TTC549 (cell line): Measurements from ENCODE around the gene TPRG1L.

Experiments used
- FAIRE-seq: peaks from 2 replicates; lab custom pipeline; 2012; peaks lifted over from hg19 to GRCh38; lab: Jason Lieb, UNC

TPRG1L gene

GRCh38 chr1:3630161-3630611 is 5.4 kb downstream of the TPRG1L start:
- FAIRE-seq, result no peak

- no peak for FAIRE-seq
Measured at GRCh38 chr1:3630914-3631313, 6.1 kb downstream of the TPRG1L start.

GRCh38 chr1:3631320-3632260 is 6.8 kb downstream of the TPRG1L start:
- no peak for FAIRE-seq

- no peak for FAIRE-seq
Measured at GRCh38 chr1:3632298-3632697, 7.5 kb downstream of the TPRG1L start.

- FAIRE-seq, result no peak
Measured at GRCh38 chr1:3632716-3633343, 8.0 kb downstream of the TPRG1L start.

- no peak for FAIRE-seq
Measured at GRCh38 chr1:3633344-3634058, 8.7 kb downstream of the TPRG1L start.

GRCh38 chr1:3634059-3634800 is 9.4 kb downstream of the TPRG1L start:
- no peak for FAIRE-seq

- FAIRE-seq, result no peak
Measured at GRCh38 chr1:3636080-3636479, 11.3 kb downstream of the TPRG1L start.

GRCh38 chr1:3636531-3636930 is 11.7 kb downstream of the TPRG1L start:
- no peak for FAIRE-seq

- FAIRE-seq, result no peak
Measured at GRCh38 chr1:3638027-3638426, 13.2 kb downstream of the TPRG1L start.

GRCh38 chr1:3638676-3639075 is 13.9 kb downstream of the TPRG1L start:
- no peak for FAIRE-seq

GRCh38 chr1:3639397-3639911 is 14.6 kb downstream of the TPRG1L start:
- no peak for FAIRE-seq

- FAIRE-seq, result no peak
Measured at GRCh38 chr1:3640121-3640837, 15.5 kb downstream of the TPRG1L start.

GRCh38 chr1:3641046-3641760 is 16.4 kb downstream of the TPRG1L start:
- FAIRE-seq, result no peak

- FAIRE-seq, result no peak
Measured at GRCh38 chr1:3641816-3642215, 17.0 kb downstream of the TPRG1L start.

GRCh38 chr1:3642919-3643675 is 18.3 kb downstream of the TPRG1L start:
- FAIRE-seq, result no peak

GRCh38 chr1:3644273-3644672 is 19.5 kb downstream of the TPRG1L start:
- no peak for FAIRE-seq

- no peak for FAIRE-seq
Measured at GRCh38 chr1:3645247-3645646, 20.4 kb downstream of the TPRG1L start.

- no peak for FAIRE-seq
Measured at GRCh38 chr1:3645666-3646355, 21.0 kb downstream of the TPRG1L start.
